Gastroesophageal sphincter (tissue), 4 donors: ENCODE results near the gene EVC2. TPM values are rescaled to one million over a fixed set of nuclear protein-coding genes. Genes with fewer than 3 reads are reported as not detected.

Experiments used
- ATAC-seq: fragments of 150-250 bp; one replicate; pipeline ENCODE4 v1.9.1; 2016; ENCODE audit warnings: mild to moderate bottlenecking, moderate library complexity
- H3K27ac ChIP-seq, 4 donors: fragments of 200-600 bp; sonication (generic) in 3 of 4; 1 replicate in 3 of 4; 2 replicates in 1 of 4; pipeline ENCODE4 v1.5.1; 2016 to 2019
- H3K27me3 ChIP-seq: fragments of 200-600 bp; sonication (generic); one replicate; pipeline ENCODE4 v1.5.1; 2019
- H3K36me3 ChIP-seq, 2 donors: fragments of 200-600 bp; sonication (generic); one replicate each; pipeline ENCODE4 v1.5.1; 2019; ENCODE audit warnings: control low read depth in 1 of 2
- H3K4me1 ChIP-seq, 3 donors: fragments of 200-600 bp; sonication (generic); 1 replicate in 2 of 3; 2 replicates in 1 of 3; pipeline ENCODE4 v1.5.1; 2016 to 2019; ENCODE audit warnings: control low read depth in 2 of 3
- H3K4me3 ChIP-seq, 2 donors: fragments of 200-600 bp; sonication (generic); one replicate each; pipeline ENCODE4 v1.5.1; 2019; ENCODE audit warnings: mild to moderate bottlenecking in 1 of 2, moderate library complexity in 1 of 2
- H3K9me3 ChIP-seq, 3 donors: fragments of 200-600 bp; sonication (generic); one replicate each; pipeline ENCODE4 v1.5.1; 2017 to 2019; ENCODE audit warnings: control low read depth in 2 of 3
- EP300 ChIP-seq: sonication (generic); formaldehyde crosslinking; IDR thresholded peaks from one replicate; pipeline ENCODE4 v1.6.1; 2017; ENCODE audit warnings: antibody characterized with exemption, mild to moderate bottlenecking
- POLR2A ChIP-seq, 2 donors: fragments of 450-650 bp; IDR thresholded peaks; one replicate each; pipeline ENCODE4 v1.6.1; 2017; ENCODE audit warnings: antibody characterized with exemption in 2 of 2, mild to moderate bottlenecking in 2 of 2, moderate library complexity in 1 of 2
- POLR2AphosphoS5 ChIP-seq: sonication (generic); formaldehyde crosslinking; IDR thresholded peaks from one replicate; pipeline ENCODE4 v1.6.1; 2017; ENCODE audit warnings: antibody characterized with exemption
- WGBS, 2 donors: methylation state at CpG; one replicate each; pipeline ENCODE4 v1.1.5; 2018; ENCODE audit warnings: low coverage in 1 of 2; 5-methylcytosine and 5-hydroxymethylcytosine counted together
- total RNA-seq, 4 donors: library from RNA; depleted of rRNA; stranded (reverse); fragments of >200 nt; gene quantifications; one replicate each; pipeline ENCODE4 v1.1.0, GENCODE V29; 2016
- TF ChIP-seq, protein P1 (sequence below), 4 experiments: fragments of 200-600 bp in 2 of 4; fragments of 450-650 bp in 2 of 4; sonication (generic) in 1 of 4; IDR thresholded peaks; one replicate each; pipeline ENCODE4 v1.5.1; 2017 to 2019; ENCODE audit warnings: antibody characterized with exemption in 4 of 4, mild to moderate bottlenecking in 2 of 4, moderate library complexity in 2 of 4

EVC2 gene
- total RNA-seq, 4 donors from 2014 or later: 9.3 to 16.3 (median 12.4) TPM

DNA sequence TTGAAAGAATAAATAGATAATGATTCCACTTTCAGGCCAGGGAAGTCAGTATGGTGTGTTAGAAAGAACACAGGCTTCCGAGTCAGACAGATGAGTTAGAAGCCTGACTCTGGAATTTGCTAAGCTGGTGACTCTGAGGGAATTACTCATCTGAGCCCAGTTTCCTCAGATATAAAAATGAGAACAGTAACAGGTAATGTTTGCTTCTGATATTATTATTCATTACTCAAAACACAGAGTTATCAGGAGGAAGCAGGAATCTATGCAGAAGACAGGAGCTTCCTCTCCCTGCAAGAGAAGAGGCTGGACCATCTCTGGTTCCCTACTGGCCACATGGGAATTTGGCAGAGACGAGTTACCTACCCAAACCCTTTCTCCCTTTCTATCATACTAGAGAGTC, 163.1 kb downstream of the EVC2 start:
- Histone ChIP-seq H3K9me3 (peaks cover 0 to 7% (median 0%) of the 10 kb centered on the region in 3 donors), H3K27me3 (no peaks in the 10 kb centered on the region), H3K4me1 (no peaks in the 10 kb centered on the region), H3K4me3 (no peak overlapping the region), H3K36me3 (peaks cover 0 to 26% of the 10 kb centered on the region in 2 donors), H3K27ac (no peak overlapping the region)
- TF ChIP-seq POLR2AphosphoS5 (no peak), EP300 (no peak), POLR2A (IDR thresholded peaks at IDR 0.05) (no peak)
- TF ChIP-seq, protein P1, sequence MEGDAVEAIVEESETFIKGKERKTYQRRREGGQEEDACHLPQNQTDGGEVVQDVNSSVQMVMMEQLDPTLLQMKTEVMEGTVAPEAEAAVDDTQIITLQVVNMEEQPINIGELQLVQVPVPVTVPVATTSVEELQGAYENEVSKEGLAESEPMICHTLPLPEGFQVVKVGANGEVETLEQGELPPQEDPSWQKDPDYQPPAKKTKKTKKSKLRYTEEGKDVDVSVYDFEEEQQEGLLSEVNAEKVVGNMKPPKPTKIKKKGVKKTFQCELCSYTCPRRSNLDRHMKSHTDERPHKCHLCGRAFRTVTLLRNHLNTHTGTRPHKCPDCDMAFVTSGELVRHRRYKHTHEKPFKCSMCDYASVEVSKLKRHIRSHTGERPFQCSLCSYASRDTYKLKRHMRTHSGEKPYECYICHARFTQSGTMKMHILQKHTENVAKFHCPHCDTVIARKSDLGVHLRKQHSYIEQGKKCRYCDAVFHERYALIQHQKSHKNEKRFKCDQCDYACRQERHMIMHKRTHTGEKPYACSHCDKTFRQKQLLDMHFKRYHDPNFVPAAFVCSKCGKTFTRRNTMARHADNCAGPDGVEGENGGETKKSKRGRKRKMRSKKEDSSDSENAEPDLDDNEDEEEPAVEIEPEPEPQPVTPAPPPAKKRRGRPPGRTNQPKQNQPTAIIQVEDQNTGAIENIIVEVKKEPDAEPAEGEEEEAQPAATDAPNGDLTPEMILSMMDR (IDR thresholded peaks at IDR 0.05): no peak
- 47% methylated on average over 2 of the region's 2 CpGs; no CpG with 5 or more reads in 1 of the 2 donors for WGBS, 2 donors
- no peak for ATAC-seq

DNA sequence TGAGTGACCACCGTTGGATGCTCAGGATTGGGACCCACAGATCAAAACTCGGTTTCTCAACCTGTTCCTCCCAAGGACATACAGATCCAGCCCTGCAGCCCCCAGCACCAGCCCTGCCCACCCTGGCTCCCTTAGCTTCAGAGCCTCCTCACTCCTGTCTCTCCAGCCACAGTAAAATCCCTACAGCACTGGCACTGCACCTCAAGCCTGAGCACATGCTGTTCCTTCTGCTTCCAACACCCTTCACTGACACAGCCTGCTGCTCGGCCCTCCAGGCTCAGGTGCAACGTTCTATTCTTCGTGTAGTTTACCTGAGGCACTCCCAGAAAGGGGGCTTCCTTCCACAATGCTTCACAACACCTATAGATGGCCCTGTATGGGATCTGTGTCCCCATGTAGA, 163.6 kb downstream of the EVC2 start:
- TF ChIP-seq POLR2A (IDR thresholded peaks at IDR 0.05) (no peak), EP300 (no peak), POLR2AphosphoS5 (no peak)
- TF ChIP-seq, protein P1 (IDR thresholded peaks at IDR 0.05): no peak

DNA sequence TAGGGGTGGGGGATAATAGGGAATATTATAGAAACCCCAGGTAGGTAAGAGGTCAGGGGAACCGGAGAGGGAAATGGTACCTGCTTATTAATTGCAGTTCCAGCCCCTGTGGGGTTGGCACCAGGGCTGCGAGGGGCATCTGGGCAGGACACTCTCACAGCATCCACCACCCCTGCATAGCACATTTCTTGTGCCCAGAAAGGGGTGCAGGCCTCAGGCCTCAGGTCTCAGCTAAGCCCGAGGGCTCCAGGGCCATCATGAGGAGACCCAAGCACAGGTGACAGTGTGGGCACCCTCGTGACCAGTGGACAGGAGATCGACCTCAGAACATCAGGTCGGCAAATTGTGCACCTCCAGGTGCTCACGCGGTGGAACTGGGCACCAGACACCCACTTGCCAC, 164.7 kb downstream of the EVC2 start:
- no peaks in the 10 kb centered on the region for H3K27me3 ChIP-seq
- ATAC-seq: no peak
- H3K9me3 ChIP-seq: no peaks in the 10 kb centered on the region
- TF ChIP-seq POLR2AphosphoS5 (no peak), POLR2A (IDR thresholded peaks at IDR 0.05) (no peak), EP300 (no peak)
- TF ChIP-seq, protein P1 (IDR thresholded peaks at IDR 0.05): no peak
- no peak overlapping the region for H3K4me3 ChIP-seq
- 80% methylated on average over 6 of the region's 8 CpGs; no CpG with 5 or more reads in 1 of the 2 donors for WGBS, 2 donors
- peaks cover 0 to 14% of the 10 kb centered on the region in 2 donors for H3K36me3 ChIP-seq
- H3K27ac ChIP-seq: no peak overlapping the region
- H3K4me1 ChIP-seq: no peaks in the 10 kb centered on the region

More for the DNA sequence above, 163.6 kb downstream of the EVC2 start:
- ATAC-seq: no peak
- no peak overlapping the region for H3K27ac ChIP-seq
- no peaks in the 10 kb centered on the region for H3K27me3 ChIP-seq
- peaks cover 0 to 2% (median 0%) of the 10 kb centered on the region in 3 donors for H3K9me3 ChIP-seq
- 76 to 81% methylated on average over 4 of the region's 5 CpGs for WGBS, 2 donors
- peaks cover 0 to 21% of the 10 kb centered on the region in 2 donors for H3K36me3 ChIP-seq
- no peak overlapping the region for H3K4me3 ChIP-seq
- no peaks in the 10 kb centered on the region for H3K4me1 ChIP-seq

DNA sequence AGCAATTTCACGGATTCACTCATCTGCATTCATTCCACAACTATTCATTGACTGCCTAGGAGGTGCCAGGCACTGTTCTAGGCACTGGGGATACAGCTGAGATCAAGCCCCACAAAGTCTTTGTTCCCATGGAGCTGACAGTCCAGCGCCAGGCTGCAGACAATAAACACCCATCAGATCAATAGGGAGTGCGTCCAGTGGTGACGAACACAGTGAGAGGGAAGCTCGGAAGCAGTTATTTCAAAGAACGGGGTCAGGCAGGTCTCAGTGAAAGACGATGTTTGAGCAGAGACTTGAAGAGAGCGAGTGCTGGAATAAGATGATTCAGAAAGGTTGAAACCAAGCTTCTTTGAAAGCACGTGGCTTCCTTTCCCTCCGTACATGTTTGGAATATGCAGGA, 167.2 kb downstream of the EVC2 start:
- no peak for TF ChIP-seq POLR2A (IDR thresholded peaks at IDR 0.05)
- TF ChIP-seq EP300: no peak
- no peak for TF ChIP-seq POLR2AphosphoS5

DNA sequence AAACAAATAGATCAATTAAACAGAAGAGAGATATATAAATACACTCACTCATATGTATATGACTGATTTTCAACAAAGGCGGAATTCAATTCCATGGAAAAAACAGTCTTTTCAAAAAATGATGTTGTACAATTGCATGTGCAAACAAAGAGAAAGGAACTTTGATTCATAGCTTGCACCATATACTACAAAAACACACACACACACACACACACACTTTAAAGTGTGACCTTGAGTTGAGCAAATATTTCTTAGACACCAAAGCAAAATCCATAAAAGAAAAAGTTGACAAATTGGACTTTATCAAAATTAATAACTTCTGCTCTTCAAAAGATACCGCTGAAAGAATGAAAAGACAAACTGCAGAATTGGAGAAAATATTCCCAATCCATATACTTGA, 168.8 kb downstream of the EVC2 start:
- Histone ChIP-seq H3K27ac (no peak overlapping the region), H3K27me3 (no peaks in the 10 kb centered on the region), H3K36me3 (peaks cover 0 to 15% of the 10 kb centered on the region in 2 donors), H3K4me3 (no peak overlapping the region), H3K4me1 (no peaks in the 10 kb centered on the region), H3K9me3 (peaks cover 0 to 10% (median 0%) of the 10 kb centered on the region in 3 donors)
- no peak for TF ChIP-seq EP300
- no peak for TF ChIP-seq POLR2AphosphoS5
- TF ChIP-seq, protein P1 (IDR thresholded peaks at IDR 0.05): no peak
- no peak for TF ChIP-seq POLR2A (IDR thresholded peaks at IDR 0.05)
- ATAC-seq: no peak
- WGBS, 2 donors: 83 to 92% methylated on average over 2 of the region's 2 CpGs

More for the DNA sequence above, 167.2 kb downstream of the EVC2 start:
- no peak for ATAC-seq
- H3K27me3 ChIP-seq: no peaks in the 10 kb centered on the region
- no peaks in the 10 kb centered on the region for H3K9me3 ChIP-seq
- no peak overlapping the region for H3K4me3 ChIP-seq
- 79 to 84% methylated on average over 8 to 10 of the region's 10 CpGs for WGBS, 2 donors
- peaks cover 0 to 3% of the 10 kb centered on the region in 2 donors for H3K36me3 ChIP-seq
- no peaks in the 10 kb centered on the region for H3K4me1 ChIP-seq
- no peak overlapping the region for H3K27ac ChIP-seq
